HepG2 (cell line): ENCODE data around the gene PLEKHG7.

Experiments
- CTCF ChIP-seq: sonication (generic); formaldehyde crosslinking; IDR thresholded peaks from 2 replicates; pipeline ENCODE4 v1.5.0; 2020; ENCODE audit warnings: mild to moderate bottlenecking, missing genetic modification reagents, moderate library complexity
- ZBTB1 ChIP-seq: sonication (generic); formaldehyde crosslinking; IDR thresholded peaks from 2 replicates; pipeline ENCODE4 v1.4.0; 2020; ENCODE audit warnings: missing genetic modification reagents, borderline replicate concordance
- ZNF274 ChIP-seq: sonication (generic); formaldehyde crosslinking; IDR thresholded peaks from 2 replicates; pipeline ENCODE4 v1.5.1; 2020; ENCODE audit warnings: mild to moderate bottlenecking, missing genetic modification reagents

GRCh38 chr12:92759634-92760268 is 57.0 kb downstream of the PLEKHG7 start:
- TF ChIP-seq ZNF274 (CRISPR knock-in tag): no peak
- no peak for TF ChIP-seq CTCF (CRISPR knock-in tag)
- TF ChIP-seq ZBTB1 (CRISPR knock-in tag): no peak
